ENCODE data around the gene TAS2R41. TPM values are rescaled to one million over a fixed set of nuclear protein-coding genes. Genes with fewer than 3 reads are reported as not detected.
"Not testable (repeated sequence)": the region's sequence is repeated elsewhere in the genome, so short reads cannot be mapped to it uniquely, and the experiment has no call there.

TAS2R41 gene
- total RNA-seq, 1 donor from 2014 or later: not detected

DNA sequence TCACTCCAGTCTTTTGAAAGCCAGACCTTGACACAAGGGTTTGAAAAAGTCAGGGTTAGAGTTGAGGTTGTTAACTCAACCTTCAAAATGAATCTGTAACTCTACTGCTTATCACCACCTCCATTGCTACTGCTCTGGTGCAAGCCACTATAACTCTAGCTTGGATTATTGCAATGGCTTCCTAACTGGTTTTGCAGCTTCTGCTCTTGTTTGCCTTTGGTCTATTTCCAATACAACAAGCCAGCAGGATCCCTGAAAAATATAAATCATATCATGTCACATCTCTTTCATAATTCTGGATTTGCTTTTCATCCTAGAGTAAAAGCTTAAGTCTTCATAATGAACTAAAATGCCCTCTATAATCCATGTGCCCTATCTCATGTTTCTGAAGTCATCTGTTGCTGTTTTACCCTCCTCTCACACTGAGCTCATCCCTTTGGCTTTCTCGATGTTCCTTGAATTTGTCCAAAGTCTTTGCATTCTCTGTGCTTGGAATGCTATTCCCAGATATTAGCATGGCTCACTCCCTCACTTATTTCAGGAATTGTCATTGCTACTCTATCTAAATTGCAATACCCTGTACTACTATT lies 23.5 kb upstream of the TAS2R41 start:
- no peak for DNase-seq
- intact Hi-C loops (cut with micrococcal nuclease): no loop called here
- ATAC-seq: no peak

DNA sequence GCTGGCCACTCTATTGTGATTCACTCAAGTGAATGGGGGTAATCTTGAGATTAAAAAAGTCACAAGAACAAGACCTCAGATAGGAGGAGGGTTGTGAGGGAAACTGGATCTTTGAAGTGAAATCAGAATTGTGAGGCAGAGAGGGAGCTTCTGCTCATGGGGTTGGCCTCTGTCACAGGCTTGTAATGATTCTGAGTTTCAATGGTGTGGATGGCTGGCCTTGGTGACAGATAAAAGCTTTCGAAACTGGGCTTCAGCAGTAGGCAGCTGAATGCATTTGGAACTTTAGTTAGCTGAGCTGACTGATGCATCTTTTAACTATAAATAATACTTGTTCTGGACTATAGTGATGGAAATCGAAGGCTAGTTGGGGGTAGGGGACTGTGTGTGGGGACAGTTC lies 22.2 kb upstream of the TAS2R41 start:
- ATAC-seq: no peak
- DNase-seq: no peak
- intact Hi-C loops (cut with micrococcal nuclease): no loop called here

DNA sequence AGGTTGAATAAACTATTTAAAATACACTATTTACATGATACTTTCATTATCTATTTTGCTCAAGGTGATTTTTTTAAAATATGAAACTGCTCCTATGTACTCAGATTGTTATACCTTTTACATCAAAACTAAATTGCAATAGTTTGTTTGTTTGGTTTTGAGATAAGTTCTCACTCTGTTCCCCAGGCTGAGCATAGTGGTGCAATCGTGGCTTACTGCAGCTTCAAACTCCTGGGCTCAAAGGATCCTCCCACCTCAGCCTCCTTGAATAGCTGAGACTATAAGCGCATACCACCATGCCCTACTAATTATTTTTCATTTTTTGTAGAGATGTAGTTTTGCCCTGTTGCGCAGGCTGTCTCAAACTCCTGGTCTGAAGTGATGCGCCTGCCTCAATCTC lies 21.7 kb upstream of the TAS2R41 start:
- no peak for ATAC-seq
- no peak for DNase-seq
- intact Hi-C loops (cut with micrococcal nuclease): no loop called here

DNA sequence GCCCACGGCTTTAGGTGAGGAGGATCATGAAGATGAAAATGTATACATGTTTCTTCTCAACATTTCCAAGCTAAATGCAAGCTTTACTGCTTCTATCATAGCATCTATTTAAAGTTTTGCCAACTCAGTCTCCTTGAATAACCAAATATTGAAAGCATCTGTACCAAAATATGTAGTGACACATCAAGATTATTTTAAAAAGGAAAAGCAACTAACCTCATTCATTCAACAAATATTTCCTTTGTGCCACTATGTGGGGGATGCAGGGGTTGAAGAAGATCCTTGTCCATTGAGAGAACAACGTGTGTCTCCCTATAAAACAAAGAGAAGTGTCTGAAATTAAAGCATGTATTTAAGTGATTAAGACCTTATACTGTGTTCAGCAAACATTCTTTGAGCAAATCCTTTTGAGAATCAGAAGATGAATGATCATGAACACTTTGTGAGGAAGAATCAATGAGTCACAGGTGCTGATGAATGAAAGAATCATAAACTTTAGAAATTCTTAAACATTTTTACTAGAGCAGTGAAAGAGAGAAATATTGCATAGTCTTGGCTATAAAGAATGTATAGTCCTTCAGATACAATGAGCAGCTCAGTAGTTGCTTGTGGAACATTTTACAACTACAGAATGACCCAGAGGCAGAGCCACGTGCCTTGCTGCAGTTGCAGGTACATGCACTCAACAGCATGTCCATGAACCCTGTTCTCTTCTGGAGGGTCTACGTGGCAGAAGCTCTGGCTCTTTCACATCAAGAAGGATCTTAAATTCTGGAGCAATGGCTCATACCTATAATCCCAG lies 20.5 kb upstream of the TAS2R41 start:
- intact Hi-C loops (cut with micrococcal nuclease): no loop called here
- DNase-seq: no peak
- no peak for ATAC-seq

DNA sequence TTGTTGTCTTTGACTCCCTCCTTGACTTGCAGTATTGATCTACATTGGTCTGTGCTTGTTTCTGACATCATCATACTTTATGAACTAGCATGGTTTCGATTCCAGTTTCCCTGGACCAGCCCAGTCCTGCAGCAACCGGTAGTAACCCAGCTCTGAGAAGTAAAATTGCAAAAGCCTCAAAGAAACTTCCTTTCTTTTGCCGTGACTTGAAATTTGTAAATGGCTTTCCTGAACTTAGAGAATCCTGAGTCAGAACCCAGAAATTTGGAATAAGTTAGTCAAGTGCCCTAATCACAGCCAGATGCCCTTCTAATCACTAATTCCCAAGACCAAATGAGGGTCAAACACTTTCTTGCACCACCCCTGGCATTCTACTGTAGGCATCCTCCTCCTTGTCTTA lies 19.4 kb upstream of the TAS2R41 start:
- ATAC-seq (no peak), DNase-seq (no peak)
- intact Hi-C loops (cut with micrococcal nuclease): no loop called here

DNA sequence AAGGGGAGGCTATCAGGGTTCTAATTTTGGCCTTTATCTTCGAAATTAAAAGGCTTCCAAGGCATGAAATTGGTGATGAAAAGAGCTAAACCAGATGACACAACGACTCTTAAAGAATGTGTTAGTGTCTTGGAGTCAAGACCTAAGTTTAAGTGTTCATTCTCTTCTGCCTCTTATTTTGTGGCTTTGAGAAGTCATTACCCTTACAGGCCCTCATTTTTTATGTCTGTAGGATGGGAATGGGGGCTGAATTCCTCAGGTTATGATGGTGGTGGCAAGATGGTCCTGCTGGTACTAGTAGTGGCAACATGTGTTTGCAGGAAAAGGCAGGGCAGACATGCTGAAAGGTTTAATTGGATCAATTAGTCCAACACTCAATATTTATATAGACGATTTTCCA lies 19.0 kb upstream of the TAS2R41 start:
- ATAC-seq (no peak), DNase-seq (no peak)
- intact Hi-C loops (cut with micrococcal nuclease): no loop called here

DNA sequence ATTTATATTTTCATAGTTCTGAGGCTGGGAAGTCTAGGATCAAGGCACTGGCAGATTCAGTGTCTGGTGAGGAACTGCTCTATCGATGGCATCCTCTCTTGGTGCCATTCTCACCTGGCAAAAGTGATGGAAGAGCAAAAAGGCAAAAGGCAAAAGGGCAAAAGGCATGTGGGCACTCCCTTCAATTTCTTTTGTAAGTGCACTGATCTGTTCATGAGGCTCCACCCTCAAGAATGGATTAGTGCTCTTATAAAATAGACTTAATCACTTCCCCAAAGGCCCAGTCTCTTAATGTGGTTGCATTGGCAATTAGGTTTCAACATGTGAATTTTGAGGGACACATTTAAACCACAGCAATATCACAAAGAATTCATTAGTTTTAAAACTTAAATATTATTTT lies 18.3 kb upstream of the TAS2R41 start:
- intact Hi-C loops (cut with micrococcal nuclease): no loop called here
- no peak for ATAC-seq
- DNase-seq: no peak

DNA sequence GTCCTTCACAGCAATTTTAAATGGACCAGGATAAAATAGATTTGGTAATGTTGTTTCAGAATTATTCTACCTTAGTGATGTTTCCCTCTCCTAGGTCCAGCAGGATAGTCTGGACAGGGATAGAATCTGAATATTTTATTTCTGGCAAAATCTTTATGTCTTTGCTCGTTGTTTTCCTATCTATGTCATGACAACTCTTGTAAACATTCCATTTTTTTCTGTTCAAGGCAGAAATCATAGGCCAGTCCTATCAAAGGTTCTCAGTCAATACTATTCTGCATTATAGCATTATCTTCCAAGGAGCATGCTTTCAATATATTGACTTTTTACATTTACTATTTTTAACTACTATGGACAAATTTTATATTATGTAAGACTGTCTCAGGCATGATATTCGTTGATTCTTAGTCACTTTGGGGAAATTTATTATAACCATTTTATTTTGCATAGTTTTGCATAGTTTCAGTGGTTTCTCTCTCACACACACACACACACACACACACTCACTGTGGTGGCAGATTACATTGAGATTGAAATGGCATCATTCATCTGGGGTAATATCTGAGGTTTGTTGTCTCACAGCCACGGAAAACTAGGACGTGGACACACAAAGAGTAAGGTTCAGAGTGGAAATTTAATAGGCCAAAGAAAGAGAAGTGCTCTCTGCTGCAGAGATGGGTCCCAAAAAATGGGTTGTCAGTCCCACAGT lies 17.2 kb upstream of the TAS2R41 start:
- no peak for ATAC-seq
- no peak for DNase-seq
- intact Hi-C loops (cut with micrococcal nuclease): no loop called here

DNA sequence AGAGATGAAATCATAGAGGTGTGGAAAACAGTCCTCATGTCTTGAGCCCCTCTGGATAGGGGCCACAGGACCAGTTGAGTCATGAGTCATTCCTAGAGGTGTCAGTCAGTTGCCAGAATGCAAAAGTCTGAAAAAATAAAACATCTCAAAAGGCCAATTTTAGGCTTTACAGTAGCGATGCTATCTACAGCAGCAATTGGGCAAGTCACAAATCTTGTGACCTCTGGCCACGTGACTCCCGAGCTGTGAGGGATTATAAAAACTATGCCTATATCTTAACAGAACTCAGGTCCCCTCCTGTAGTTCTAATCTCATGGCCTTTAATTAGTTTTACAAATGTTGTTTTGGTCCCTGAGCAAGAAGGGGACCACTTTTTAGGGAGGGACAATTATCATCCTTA lies 15.6 kb upstream of the TAS2R41 start:
- DNase-seq (no peak), ATAC-seq (no peak)
- intact Hi-C loops (cut with micrococcal nuclease): no loop called here

DNA sequence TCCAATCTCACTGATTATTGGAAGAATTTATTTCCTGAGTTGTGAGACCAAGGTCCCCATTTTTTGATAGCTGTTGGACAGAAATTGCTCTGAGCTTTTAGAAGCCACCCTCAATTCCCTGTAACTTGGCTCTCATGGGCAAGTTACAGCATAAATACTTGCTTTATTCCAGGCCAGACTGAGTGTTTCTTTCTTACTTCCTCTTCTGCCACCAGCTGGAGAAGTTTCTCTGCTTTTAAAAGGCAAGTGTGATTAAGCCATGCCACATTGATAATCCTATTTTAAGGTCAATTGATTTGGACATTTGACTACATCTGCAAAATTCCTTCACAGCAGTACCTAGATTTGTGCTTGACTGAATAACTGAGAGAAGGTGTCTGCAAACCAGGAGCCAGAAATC lies 14.1 kb upstream of the TAS2R41 start:
- intact Hi-C loops (cut with micrococcal nuclease): no loop called here
- no peak for DNase-seq

DNA sequence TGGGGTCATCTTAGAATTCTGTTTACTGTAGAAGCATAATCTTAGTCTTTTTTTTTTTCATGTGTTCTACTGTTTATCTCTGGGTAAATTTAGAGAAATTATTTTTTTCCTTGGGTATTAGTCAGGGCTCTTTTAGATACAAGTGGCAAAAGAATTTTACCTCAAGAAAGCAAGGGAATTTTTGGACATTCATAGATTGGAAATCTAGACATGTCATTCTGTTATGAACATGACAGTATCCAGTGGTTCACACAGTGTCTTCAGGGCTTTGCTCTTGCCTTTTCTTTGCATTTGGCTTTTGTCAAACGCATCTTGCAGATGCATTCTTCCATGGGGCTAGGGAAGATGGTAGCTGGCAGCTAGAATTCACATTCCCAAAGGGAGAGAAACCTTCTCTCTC lies 13.7 kb upstream of the TAS2R41 start:
- ATAC-seq (no peak), DNase-seq (no peak)
- intact Hi-C loops (cut with micrococcal nuclease): no loop called here

More for the DNA sequence above, 14.1 kb upstream of the TAS2R41 start:
- ATAC-seq: no peak

DNA sequence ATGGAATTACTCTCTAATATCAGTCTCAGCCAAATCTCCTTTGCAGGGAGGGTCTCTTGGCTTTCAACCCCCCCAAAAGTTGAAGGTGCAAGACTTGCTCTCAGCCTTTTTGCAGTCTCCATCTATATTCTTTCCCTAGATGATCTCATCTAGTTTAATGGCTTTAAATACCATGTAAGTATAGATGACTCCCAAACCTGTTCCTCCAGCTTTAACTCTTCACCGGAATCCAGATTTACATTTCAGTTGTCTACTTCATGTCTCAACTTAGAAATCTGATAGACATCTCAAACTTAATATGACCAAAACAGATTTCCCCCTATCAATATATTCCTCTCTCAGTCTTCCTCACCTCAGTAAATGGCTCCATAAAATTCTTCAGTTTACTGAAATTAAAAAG lies 9.9 kb upstream of the TAS2R41 start:
- ATAC-seq (no peak), DNase-seq (no peak)
- intact Hi-C loops (cut with micrococcal nuclease): no loop called here

DNA sequence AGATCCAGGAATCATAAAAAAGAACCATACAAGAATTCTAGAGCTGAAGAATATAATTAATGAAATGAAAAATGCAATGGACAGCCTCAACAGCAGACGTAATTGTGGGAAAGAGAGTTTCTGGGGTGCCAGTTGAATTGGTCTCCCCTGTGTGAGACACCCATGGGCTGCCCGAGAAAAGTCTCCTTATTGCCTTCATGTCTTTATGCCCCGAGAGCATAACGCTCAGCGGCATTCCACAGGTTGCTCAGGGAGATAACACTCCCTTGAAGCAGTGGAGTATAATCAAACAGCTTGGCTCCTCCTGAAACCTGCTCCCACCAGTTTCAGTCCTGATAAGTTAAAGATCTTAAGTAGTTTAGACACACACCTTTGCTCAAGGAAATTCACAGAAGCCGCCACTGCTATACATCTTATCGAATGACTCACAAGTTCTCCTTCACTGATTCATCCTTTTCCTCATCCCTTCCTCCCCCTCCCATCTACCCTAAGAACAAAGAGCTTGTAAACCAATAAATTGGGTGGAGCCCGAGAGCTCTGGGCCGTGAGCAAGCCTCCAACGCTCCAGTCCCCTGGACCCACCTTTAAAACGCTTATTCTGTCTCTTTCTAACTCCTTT lies 5.5 kb upstream of the TAS2R41 start:
- DNase-seq; intact Hi-C loops (cut with micrococcal nuclease); ATAC-seq: not testable (repeated sequence)

DNA sequence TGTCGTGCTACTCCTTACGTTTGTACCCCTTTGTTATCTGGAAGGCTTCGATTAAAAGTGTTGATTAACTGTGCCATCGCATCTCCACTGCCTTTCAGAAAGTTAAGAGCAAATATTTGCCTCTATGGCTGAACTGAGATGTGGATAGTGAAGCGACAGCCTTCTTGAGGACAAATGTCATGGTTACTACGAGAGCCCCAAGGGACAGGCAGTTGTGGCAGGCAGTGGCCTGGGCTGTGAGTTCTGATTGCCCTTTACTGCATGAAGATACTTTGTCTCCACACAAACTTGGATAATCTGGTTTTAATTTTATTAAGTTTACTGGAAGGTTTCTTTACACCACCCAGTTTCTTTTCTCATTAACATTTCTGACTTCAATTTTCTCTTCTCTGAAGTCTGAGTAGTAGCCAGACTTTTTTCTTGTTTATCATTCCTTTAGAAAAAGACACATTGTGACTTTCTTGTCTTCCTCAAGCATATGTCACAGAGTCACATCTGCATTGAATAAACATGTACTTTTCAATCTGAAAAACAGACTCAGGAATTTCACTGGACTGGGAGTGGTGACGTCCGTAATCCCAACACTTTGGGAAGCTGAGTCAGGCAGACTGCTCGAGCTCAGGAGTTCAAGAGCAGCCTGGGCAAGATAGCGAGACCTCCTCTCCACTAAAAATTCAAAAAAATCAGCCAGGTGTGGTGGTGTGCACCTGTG lies 1.5 kb downstream of the TAS2R41 start:
- intact Hi-C loops (cut with micrococcal nuclease): no loop called here
- DNase-seq (no peak), ATAC-seq (peak; percentile 54)

DNA sequence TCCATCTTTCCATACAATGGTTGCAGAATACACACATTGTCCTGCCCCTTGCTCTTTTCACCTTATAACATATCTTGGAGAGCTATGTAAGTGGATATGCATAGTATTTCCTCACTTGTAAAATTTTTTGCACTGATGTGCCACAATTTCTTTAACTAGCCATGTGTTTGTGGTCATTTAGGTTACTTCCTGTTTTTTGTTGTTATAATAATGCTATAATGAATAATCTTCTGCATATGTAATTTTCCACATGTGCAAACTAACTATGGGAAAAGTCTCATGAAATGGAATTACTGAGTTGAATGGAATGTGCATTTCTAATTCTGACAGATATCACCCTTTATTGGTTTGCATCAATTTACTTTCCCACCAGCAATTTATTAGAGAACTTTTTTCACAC lies 2.8 kb downstream of the TAS2R41 start:
- ATAC-seq (no peak), DNase-seq (no peak)
- intact Hi-C loops (cut with micrococcal nuclease): no loop called here

DNA sequence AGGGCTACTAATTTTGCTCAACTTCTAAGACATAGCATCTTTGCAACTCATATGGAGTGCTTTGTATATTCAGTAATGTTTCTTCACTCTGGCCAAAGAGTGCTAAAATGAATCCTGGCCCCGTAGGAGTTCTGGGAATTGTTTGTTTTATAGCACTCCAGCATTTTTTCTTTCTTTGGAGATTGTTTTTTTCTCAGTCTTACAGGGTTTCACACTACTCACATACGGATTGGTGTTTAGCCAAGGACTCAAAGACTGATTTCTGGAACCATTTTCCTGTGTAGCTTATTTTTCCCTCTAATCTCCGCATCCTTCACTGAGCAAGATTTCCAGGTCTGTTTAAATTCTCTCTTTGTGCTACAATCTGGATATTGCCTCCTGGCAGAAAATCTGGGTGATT lies 6.4 kb downstream of the TAS2R41 start:
- intact Hi-C loops (cut with micrococcal nuclease): no loop called here
- ATAC-seq (no peak), DNase-seq (no peak)

DNA sequence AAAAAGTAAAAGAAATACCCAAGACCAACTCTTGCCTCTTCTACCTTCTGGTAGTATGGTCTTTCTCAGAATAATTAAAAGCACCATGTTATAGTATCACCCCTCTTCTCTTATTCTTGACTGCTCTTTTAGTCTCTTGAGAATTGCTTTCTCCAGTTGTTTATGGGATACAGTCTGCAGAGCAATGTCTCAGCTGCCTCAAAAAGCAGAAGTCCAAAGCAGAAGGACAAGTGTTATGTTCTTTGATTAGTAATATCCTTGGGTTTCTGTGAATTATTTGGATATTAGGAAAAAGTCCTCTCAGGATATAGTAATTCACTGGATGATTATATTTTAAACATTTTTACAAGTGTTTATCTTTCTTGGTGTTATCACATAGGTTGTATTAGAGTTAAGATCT lies 7.4 kb downstream of the TAS2R41 start:
- DNase-seq: no peak
- intact Hi-C loops (cut with micrococcal nuclease): no loop called here
- ATAC-seq: peak; percentile 47

DNA sequence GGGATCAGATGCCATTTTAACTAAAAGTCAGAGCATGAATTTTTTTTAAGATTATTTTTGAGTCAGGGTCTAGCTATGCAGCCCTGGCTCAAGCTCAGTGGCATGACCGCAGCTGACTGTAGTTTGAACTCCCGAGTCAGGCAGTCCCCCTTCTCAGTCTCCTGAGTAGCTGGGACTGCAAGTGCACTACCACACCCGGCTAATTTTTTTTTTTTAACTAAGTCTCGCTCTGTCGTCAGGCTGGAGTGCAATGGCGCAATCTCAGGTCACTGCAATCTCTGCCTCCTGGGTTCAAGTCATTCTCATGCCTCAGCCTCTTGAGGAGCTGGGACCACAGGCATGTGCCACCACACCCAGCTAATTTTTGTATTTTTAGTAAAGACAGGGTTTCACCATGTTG lies 7.8 kb downstream of the TAS2R41 start:
- DNase-seq (no peak), ATAC-seq (peak; percentile 38)
- intact Hi-C loops (cut with micrococcal nuclease): no loop called here

DNA sequence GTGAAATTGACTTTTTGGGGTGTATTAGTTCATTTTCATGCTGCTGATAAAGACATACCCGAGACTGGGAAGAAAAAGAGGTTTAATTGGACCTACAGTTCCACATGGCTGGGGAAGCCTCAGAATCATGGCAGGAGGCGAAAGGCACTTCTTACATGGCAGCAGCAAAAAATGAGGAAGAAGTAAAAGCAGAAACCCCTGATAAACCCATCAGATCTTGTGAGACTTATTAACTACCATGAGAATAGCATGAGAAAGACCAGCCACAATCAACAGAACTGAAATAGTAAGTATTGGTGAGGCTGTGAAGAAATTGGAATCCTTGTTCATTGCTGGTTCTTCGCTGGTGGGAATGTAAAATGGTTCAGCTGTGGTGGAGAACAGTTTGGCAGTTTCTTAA lies 8.6 kb downstream of the TAS2R41 start:
- intact Hi-C loops (cut with micrococcal nuclease); DNase-seq; ATAC-seq: not testable (repeated sequence)

DNA sequence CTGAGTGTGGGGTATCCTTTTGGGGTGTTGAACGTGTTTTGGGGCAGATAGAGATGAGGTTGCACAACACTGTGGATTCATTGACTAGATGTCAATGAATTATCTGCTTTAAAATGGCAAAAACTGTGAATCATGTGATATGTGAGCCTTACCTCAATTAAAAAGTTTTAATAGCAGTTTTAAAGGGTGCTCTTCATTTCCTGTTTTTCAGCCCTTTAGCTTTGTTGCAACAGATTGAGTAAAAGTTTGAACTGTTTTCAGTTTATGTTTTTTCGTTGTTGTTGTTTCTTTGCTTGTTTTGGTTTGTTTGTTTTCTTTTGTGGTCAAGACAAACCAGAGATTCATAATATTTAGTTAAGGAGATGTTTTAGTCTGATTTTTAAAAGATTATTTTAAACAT lies 9.4 kb downstream of the TAS2R41 start:
- ATAC-seq (no peak), DNase-seq (no peak)
- intact Hi-C loops (cut with micrococcal nuclease): no loop called here

All from left ventricle myocardium superior (tissue), 1 donor.